Activated CD4-positive, alpha-beta T cell treated with anti-CD3 and anti-CD28 coated beads for 4 hours (primary cell): ENCODE data around the gene IL1RL2.

Experiments
- DNase-seq, 2 donors: peaks; one replicate each; pipeline ENCODE4 v3.0.0-alpha.2; 2020

IL1RL2 gene

DNA sequence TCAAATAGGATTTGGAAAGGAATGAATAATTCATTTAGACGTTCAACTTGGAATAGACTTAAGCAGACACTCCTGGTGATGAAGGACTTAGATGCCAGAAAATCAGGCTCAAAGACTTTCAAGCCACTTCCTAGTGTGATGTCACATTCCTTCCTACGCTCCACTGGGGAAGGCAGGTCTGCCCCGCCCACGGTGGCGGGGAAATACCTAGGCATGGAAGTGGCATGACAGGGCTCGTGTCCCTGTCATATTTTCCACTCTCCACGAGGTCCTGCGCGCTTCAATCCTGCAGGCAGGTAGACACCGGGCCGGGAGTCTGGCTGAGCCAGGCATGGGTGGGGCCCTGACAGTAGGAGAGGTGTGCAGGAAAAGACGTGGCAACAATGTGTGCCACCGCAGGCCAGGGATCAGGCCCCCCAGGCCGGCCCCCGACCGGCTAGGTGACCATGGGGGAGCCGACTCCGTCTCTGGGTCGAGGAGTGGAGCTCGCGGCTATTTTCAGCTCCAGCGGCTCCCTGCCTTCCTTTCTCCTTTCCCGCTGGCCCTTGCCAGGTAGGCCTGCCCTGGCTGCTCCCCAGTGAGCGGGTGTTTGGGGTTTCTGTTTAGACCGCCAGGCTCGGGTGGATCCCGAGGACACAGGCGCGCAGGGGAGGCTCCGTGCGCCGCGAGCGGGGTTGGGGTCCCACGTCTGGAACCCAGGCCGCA is at the start of gene IL1RL2:
TSS of gene IL1RL2 (plus strand) at position 233 of the 705 bp plus-strand sequence. CDS start 845 bp downstream, outside the sequence.
- peak; percentile 39 to 40 for DNase-seq

- no peak for DNase-seq
These were observed 49.7 kb upstream of the IL1RL2 start for GRCh38 chr2:102137138-102137537.

DNA sequence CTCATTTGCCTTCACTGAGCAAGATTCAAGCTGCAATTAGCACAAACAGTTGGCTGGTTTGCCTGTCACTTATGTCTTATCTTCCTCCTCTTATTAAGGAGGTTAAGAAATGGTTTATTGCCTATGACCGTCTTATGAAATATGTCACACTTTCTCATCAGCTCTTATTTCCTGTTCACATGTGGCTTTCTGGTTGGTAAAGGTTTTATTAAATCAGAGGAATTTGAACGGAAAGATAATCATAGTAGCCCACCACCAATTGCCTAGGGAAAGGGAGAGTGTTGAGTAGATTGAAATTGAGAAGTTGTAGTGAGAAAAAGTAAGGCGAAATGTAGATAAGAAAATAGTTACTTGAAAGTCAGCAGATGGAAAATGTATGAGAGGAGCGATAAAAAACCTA is 48.5 kb upstream of the IL1RL2 start:
- no peak for DNase-seq

- no peak for DNase-seq
These were observed 47.0 kb upstream of the IL1RL2 start for GRCh38 chr2:102139851-102140250.

DNA sequence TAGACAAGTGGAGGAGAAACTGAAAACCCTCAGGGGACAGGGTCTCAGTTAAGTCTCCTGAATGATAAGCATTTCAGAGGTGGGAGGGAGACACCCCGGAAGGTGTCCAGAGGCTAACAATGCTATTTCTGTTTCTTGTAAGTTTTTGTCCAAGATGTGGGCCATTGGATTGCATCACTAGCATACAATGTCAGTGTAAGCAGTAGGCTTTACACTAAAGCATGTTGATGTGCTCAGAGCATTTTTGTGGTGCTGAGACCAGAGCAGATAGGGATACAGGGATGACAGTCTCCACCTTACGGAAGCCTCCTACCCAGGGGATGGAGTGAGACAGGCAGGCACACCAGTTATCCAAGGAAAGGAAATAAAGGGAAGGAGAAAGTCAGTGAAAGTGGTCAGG is 46.4 kb upstream of the IL1RL2 start:
- DNase-seq = no peak

- no peak for DNase-seq
These were observed 45.5 kb upstream of the IL1RL2 start for GRCh38 chr2:102141011-102141943.

GRCh38 chr2:102141970-102142828 is 44.6 kb upstream of the IL1RL2 start, which contains the start of gene IL1R1:
IL1R1 (plus strand) TSS chr2:102142746; CDS start chr2:102157725, 14,979 bp downstream.
- DNase-seq = no peak

DNA sequence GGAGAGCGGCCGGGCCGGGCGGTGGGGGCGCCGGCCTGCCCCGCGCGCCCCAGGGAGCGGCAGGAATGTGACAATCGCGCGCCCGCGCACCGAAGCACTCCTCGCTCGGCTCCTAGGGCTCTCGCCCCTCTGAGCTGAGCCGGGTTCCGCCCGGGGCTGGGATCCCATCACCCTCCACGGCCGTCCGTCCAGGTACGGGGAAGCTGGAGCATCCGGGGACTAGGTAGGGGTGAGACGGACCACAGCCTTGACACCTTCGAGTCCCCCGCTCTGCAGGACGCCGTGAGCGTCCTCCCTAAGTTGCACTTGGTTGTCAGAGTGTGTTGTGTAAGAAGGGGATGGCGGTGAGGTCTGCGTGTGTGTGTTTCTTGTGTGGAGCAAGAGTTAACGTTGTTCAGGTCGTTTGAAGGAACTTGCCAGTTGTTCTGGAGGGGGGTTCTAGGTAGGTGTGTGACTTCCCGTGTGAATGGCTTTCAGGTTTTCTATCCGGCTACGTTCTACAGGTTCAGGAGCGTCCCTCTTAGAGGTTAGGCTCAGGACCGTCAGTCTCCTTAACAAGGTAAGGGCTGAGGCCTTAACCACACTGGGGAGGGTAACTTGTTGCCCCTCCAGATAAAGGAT is 43.9 kb upstream of the IL1RL2 start:
- DNase-seq = no peak

DNA sequence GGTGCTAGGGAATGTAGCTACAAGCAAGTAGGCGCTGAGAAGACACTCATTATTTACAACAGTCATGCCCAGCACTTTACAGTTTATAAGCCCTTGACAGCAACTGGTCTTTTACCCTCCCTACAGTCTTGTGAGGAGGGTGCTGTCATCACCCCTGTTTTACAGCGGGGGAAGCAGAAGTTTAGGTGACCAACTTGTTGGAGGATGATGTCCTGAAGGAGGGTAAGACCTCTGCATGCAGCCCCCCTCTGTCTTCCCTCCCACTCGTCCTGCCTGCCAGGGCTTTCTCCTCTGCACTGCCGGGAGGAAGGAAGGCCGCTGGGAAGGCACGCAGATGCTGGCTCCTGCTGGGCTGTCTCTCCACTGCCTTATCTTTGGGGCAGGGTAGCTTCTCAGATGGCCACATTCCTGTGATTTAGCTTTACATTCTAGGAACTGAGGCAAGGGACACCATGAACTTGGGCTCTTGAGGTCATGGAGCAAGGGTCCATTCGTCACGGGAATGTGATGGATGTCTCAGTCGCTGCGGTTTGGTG is 43.3 kb upstream of the IL1RL2 start:
- no peak for DNase-seq

DNA sequence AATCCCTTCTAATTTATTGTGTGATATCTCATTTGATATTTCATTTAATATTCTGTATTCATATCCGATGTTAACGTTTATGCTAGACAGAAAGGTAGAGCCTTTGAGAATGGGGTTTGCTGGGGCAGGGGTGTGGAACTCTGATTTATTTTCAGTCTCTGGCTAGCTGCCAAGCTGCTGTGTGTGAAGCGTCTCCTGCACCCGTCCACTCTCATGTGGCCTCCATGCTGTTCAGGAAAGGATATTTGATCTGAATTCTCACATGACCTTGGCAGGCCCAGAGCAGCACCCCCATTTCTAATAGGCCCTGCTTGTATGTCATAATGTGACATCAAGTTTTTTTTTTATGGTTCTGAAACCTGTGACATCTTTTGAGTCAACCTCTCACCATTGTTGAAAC is 42.7 kb upstream of the IL1RL2 start:
- DNase-seq = no peak

GRCh38 chr2:102145107-102145506 is 41.7 kb upstream of the IL1RL2 start:
- DNase-seq = no peak

DNA sequence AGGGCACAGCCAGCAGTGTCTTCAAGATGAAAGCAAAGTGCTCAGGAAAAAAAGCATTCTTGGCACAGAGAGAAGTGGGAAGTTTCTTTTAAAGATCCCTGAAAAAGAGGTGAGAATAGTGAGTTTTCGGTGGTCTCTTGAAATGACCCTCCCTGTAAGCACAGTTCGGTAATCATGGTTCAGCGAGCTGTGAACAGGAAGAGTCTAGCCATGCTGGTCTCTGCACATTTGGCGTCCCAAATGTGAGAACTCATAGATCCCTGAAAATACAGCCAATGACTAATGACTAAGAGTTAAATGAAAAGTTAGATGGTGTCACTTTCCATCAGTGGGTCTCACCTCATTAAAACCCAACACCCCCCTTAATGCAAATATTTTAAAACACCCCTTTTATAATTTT is 40.9 kb upstream of the IL1RL2 start:
- no peak for DNase-seq

- peak; percentile 38 to 45 for DNase-seq
These were observed 38.9 kb upstream of the IL1RL2 start for GRCh38 chr2:102147935-102148334.

DNA sequence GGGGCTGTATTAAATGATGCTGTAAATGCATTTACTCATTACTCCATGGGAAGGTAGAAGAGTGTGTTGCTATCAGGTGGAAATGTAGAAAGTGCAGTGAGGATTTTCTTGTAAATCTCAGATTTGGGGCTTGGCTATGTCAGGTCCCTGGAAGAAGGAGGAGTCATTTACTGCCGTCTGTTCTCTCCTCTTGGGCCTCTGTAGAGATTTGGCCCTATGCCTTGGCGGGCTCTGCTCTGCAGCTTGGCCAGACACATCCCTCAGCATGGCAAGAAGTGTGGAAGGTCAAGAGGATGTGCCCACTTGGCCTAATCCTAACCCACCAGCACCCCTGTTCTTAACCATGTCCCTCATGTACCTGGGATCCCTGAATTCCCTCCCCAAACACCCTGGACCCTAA is 37.6 kb upstream of the IL1RL2 start:
- no peak for DNase-seq

- DNase-seq = no peak
These were observed 37.0 kb upstream of the IL1RL2 start for GRCh38 chr2:102149644-102150455.

GRCh38 chr2:102154364-102154763 is 32.5 kb upstream of the IL1RL2 start:
- DNase-seq = no peak

- DNase-seq = no peak
These were observed 31.7 kb upstream of the IL1RL2 start for GRCh38 chr2:102154946-102155702.

GRCh38 chr2:102155703-102156515 is 30.9 kb upstream of the IL1RL2 start:
- DNase-seq = no peak

GRCh38 chr2:102158011-102158755 is 28.6 kb upstream of the IL1RL2 start:
- DNase-seq = no peak
